Progenitor cell of endocrine pancreas (in vitro differentiated cells): ENCODE data around the gene FAM210B. TPM values are rescaled to one million over a fixed set of nuclear protein-coding genes. Genes with fewer than 3 reads are reported as not detected.

Experiments used
- DNase-seq: peaks from one replicate; pipeline ENCODE4 v3.0.0; 2021; ENCODE audit warnings: low spot score; ENCODE audit not compliant: unreplicated experiment
- H3K27ac Mint-ChIP-seq: 2 replicates; pipeline ENCODE4 v1.8.0; 2021; ENCODE audit warnings: mild to moderate bottlenecking, moderate library complexity, mixed read lengths
- H3K27me3 Mint-ChIP-seq: 2 replicates; pipeline ENCODE4 v1.8.0; 2021; ENCODE audit warnings: mixed read lengths
- H3K36me3 Mint-ChIP-seq: 2 replicates; pipeline ENCODE4 v1.8.0; 2022; ENCODE audit warnings: mixed read lengths; ENCODE audit not compliant: insufficient read depth
- H3K4me1 Mint-ChIP-seq: 2 replicates; pipeline ENCODE4 v1.8.0; 2021; ENCODE audit warnings: low read depth, mixed read lengths
- H3K4me3 Mint-ChIP-seq: 2 replicates; pipeline ENCODE4 v1.8.0; 2021; ENCODE audit warnings: low read depth, mild to moderate bottlenecking, moderate library complexity, mixed read lengths
- H3K9me3 Mint-ChIP-seq: 2 replicates; pipeline ENCODE4 v1.8.0; 2021; ENCODE audit warnings: low read depth, mixed read lengths
- total RNA-seq: library from RNA; stranded (reverse); gene quantifications from 2 replicates; pipeline ENCODE4 v1.2.1, GENCODE V29; 2021
- TF ChIP-seq, protein P1 (sequence below): fragments of 200-600 bp; sonication (generic); IDR thresholded peaks from one replicate; pipeline ENCODE4 v1.5.0; 2021; ENCODE audit warnings: antibody characterized with exemption, mild to moderate bottlenecking; ENCODE audit not compliant: unreplicated experiment

FAM210B gene
- total RNA-seq, 1 donor from 2014 or later = 60.3 TPM

DNA sequence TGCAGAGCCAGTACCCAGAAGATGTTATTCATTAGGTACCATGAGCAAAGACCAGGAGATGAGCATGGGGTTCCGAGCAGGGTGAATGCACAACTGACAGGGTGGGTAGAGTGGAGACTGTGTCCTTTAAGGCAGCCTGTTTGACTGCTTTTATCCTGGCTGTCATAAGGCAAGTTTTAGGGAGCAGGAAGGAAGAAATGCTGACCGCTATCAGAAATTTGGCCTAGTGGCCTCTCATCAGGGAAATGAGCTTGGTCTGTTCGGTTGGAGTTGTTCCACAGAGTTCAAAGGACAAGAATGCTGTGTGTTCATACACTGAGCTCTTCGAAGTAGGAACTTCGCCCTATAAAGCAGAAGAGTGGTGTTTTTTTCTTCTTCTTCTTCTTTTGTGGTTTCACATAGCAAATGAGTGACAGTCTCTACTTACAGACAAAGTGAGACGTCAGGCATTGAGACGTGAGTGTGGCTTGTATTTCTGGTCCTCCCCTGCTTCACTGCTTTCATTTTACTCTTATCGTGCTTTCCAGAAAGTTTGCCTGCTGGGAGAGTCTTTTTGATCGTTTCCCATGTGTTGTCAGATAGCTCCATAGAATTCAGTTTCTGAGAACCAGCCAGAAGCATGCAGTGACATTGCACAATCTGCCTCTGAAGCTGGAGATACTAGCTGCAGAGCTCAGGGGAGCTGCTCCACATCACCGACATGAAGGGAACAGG lies 53.1 kb downstream of the FAM210B start, which contains the start of gene CASS4:
CASS4 (plus strand) TSS at position 502 of the 714 bp plus-strand sequence; CDS start at position 701, 199 bp downstream.
- no peaks in the 10 kb centered on the region for H3K4me1 Mint-ChIP-seq
- H3K27me3 Mint-ChIP-seq = no peaks in the 10 kb centered on the region
- TF ChIP-seq, protein P1, sequence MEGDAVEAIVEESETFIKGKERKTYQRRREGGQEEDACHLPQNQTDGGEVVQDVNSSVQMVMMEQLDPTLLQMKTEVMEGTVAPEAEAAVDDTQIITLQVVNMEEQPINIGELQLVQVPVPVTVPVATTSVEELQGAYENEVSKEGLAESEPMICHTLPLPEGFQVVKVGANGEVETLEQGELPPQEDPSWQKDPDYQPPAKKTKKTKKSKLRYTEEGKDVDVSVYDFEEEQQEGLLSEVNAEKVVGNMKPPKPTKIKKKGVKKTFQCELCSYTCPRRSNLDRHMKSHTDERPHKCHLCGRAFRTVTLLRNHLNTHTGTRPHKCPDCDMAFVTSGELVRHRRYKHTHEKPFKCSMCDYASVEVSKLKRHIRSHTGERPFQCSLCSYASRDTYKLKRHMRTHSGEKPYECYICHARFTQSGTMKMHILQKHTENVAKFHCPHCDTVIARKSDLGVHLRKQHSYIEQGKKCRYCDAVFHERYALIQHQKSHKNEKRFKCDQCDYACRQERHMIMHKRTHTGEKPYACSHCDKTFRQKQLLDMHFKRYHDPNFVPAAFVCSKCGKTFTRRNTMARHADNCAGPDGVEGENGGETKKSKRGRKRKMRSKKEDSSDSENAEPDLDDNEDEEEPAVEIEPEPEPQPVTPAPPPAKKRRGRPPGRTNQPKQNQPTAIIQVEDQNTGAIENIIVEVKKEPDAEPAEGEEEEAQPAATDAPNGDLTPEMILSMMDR = no peak
- H3K27ac Mint-ChIP-seq = no peak within 1 kb of the TSS
- no peak for DNase-seq
- H3K9me3 Mint-ChIP-seq = no peaks in the 10 kb centered on the region
- peaks cover 19% of the 10 kb centered on the region for H3K36me3 Mint-ChIP-seq
- H3K4me3 Mint-ChIP-seq = no peak within 1 kb of the TSS

DNA sequence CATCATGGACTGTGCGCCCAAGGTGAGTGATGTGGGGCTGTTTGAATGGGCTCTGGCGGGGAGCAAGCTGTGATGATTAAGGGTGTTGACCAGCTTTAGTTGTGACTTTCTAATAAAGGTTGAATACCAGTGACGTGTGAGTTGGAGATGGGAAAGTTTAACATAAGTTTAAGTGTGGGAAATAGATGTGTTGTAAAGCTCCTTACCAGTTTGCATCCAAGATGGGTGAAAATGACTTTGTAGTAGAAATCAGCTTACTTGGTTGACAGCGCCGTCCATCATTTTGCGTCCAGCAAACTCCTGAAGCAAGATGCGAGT lies 53.7 kb downstream of the FAM210B start:
- no peak overlapping the region for H3K27ac Mint-ChIP-seq
- no peak for DNase-seq
- H3K9me3 Mint-ChIP-seq = no peaks in the 10 kb centered on the region
- H3K27me3 Mint-ChIP-seq = no peaks in the 10 kb centered on the region
- TF ChIP-seq, protein P1 = no peak
- no peaks in the 10 kb centered on the region for H3K4me1 Mint-ChIP-seq
- H3K36me3 Mint-ChIP-seq = peaks cover 21% of the 10 kb centered on the region
- H3K4me3 Mint-ChIP-seq = no peak overlapping the region

DNA sequence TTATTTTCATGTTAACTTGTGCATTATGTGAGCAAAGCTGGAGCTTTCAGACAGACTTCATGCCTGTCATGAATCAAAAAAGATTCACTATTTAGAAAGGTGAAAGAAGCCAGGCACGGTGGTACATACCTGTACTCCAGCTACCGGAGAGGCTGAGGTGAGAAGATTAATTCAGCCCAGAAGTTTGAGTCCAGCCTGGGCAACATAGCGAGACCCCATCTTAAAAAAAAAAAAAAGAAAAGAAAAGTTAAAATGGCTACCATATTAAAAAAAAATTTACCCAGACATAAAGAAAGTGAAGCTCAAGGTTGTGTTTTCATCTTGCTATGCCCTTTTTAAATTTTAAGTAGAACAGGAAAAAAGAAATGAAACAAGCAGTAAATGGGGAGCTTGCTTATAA lies 54.2 kb downstream of the FAM210B start:
- H3K36me3 Mint-ChIP-seq = peaks cover 20% of the 10 kb centered on the region
- H3K9me3 Mint-ChIP-seq = no peaks in the 10 kb centered on the region
- TF ChIP-seq, protein P1 = no peak
- no peak overlapping the region for H3K27ac Mint-ChIP-seq
- no peak for DNase-seq
- no peaks in the 10 kb centered on the region for H3K4me1 Mint-ChIP-seq
- no peaks in the 10 kb centered on the region for H3K27me3 Mint-ChIP-seq
- H3K4me3 Mint-ChIP-seq = no peak overlapping the region

DNA sequence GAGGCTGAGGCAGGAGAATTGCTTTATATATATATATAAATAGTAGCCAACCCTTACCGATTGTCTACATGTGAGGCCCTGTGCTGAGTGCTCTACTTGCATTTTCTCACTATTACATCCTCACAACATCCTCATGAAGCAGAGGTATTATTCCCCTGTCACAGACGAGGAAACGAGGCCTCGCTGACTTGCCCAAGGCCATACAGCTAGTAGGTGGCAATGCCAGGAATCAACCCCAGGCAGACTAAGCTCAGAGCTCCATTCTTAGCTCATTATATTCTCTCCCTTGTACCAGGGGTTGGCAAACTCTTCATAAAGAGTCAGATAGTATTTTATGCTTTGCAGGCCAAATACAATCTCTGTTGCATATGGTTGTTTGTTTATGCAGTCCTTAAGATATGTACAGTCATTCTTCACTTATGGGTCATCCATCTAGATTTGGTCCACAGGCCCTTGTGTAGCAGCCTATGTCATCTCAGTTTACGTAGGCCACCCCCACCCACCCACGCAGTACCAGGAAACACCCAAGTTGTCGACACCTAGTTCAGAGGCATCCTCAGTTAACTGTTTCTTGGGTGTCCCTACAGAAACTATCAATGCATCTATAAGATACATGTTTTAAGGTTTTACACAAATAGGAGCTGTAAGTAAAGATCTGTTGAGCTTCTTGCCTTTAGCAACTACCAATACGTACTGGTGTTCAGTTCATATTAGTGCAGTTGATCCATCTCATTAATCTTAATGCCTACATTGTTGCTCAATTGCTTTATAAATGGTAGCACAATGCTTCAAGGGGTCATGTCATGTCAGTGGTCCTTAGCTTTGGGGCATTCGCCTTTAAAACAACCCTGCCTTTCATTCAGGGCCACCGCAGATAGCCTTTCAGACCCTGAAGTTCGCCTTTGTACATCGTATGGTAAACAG lies 56.3 kb downstream of the FAM210B start:
- no peaks in the 10 kb centered on the region for H3K4me1 Mint-ChIP-seq
- no peaks in the 10 kb centered on the region for H3K27me3 Mint-ChIP-seq
- H3K4me3 Mint-ChIP-seq = no peak overlapping the region
- H3K9me3 Mint-ChIP-seq = no peaks in the 10 kb centered on the region
- TF ChIP-seq, protein P1 = no peak
- H3K27ac Mint-ChIP-seq = no peak overlapping the region
- H3K36me3 Mint-ChIP-seq = peaks cover 17% of the 10 kb centered on the region
- DNase-seq = no peak

DNA sequence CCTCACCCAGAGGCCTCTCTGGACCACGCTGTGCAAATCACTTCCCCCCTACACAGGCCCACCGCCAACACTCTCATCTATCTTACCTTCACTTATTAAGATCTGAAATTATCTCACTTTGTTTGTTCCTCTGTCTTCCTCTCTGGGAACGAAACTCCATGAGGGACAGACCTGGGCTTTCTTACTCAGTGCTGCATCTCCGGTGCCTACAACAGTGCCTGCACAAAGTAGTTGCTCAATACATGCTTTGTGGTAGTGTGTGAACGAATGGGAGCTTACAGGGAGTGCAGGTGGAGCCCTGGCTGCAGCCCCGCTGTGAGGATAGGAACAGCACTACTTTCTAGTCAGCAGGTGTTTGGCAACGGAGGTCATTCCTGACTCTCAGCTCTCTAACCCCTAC lies 58.6 kb downstream of the FAM210B start:
- no peaks in the 10 kb centered on the region for H3K27me3 Mint-ChIP-seq
- peaks cover 14% of the 10 kb centered on the region for H3K36me3 Mint-ChIP-seq
- TF ChIP-seq, protein P1 = no peak
- H3K4me1 Mint-ChIP-seq = no peaks in the 10 kb centered on the region
- no peak overlapping the region for H3K4me3 Mint-ChIP-seq
- DNase-seq = no peak
- H3K9me3 Mint-ChIP-seq = no peaks in the 10 kb centered on the region
- no peak overlapping the region for H3K27ac Mint-ChIP-seq
